T-helper 2 cell treated with Interferon-gamma antibody and Interleukin-4, amounts not matched to agents 100 ng/mL and 5 ng/mL, for 36 hours (primary cell): ENCODE results near the gene MLLT3. TPM values are rescaled to one million over a fixed set of nuclear protein-coding genes. Genes with fewer than 3 reads are reported as not detected.

Experiments used
- intact Hi-C: fragments of 100-400 bp; cut with micrococcal nuclease; formaldehyde crosslinking; loops from one replicate; pipeline ENCODE4 v1.15.1; 2023
- total RNA-seq: library from RNA; stranded (reverse); gene quantifications from 2 replicates; pipeline ENCODE4 v1.2.3, GENCODE V29; 2022

Gene MLLT3
- total RNA-seq, 1 donor from 2014 or later, result 36.5 TPM

DNA sequence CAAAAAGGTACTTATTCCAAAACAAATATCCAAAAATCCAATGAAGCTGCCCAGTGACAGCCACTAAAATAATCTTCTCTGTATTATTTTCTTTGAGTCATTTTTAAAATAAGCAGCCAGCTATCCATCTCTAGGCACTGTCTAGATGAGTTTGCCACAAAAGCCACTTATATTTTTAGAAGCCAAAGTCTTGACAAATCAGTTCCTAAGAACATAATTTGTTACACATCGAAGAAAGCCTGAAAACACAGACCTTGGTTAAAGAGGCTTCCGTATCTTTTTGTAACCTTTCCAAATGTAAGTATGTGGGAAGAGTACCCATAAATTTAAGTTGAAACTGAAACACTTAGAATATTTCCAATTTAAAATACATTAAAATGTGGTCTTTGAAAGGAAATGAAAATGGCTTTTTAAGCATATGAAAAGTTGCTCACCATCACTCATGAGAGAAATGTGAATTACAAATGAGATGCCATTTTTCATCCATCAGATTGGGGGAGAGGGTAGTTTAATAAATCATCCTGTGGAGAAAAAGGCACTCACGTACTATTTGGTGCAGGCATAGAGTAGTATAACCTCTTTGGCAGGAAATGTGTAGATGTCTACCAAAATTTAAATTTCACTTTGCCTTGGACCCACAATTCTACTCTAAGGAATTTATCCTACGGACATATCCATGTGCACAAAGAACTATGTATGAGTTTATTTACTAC, 180.4 kb downstream of the MLLT3 start:
- intact Hi-C loops, result no loop called here

DNA sequence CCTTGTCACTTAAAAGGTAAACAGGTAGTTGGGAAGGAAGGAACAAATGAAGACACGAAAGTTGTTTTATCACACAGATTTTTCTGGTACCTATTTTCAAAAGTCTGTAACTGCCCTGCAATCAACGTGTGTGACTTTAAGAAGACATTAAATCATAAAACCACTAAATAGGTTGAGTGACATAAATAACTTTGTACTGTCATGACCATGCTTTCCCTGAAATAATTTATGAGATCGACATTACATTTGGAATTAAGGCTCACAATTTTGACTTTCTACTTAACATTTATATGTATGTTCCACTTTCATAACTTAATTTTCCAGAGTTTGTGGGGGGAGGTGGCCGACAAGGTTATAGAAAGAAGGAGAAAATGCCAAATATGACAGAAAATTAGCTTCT, 181.1 kb downstream of the MLLT3 start:
- intact Hi-C loops, result no loop called here

DNA sequence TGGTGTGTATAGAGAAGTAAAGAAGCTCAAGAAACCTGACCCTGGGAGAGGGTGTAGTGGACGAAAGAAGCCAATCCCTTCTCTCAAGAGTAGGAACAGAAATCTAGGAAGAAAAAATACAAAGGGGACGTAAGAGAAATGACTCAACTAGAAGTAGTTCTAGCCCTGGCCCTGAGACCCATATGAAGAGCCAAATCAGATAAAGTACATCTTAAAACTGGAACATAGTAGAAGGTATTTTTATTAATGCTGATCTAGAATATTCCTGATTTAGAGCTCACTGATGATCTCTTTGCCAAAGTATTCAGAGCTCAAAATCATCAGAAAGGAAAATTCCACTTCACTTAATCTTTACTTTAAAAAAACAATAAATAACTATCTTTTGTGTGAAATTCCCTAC, 184.8 kb downstream of the MLLT3 start:
- intact Hi-C loops, result no loop called here

DNA sequence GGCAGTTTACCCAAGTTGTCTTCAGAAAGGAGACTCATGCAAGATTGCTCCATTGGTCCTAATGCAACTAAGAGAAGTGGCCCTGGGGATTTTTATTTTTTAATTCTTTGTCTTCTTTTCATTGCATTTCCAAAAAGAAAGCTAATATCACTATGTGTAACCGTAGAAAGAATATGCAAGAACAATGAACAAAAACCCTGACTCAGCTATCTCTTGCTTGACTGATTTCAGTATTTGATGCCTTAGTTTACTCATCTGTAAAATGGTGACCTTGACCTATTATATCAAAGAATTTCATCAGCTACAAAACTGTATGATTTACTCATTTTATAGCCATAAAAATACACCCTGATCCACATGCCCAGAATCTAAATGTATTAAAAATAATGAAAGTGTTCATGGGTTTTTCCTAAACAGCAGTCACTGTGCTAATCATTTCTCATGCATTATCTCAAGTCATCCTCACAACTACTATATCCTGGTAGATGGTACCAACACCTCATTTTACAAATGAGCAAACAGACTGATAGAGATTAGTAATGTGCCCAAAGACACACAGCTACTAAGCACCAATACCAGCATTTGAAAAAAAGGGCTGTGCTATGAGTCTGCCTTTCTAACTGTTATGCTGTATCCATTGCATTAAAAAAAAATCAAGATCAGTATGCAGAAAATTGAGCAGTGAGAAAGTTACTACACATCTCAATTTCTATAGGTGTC, 185.7 kb downstream of the MLLT3 start:
- intact Hi-C loops, result no loop called here

DNA sequence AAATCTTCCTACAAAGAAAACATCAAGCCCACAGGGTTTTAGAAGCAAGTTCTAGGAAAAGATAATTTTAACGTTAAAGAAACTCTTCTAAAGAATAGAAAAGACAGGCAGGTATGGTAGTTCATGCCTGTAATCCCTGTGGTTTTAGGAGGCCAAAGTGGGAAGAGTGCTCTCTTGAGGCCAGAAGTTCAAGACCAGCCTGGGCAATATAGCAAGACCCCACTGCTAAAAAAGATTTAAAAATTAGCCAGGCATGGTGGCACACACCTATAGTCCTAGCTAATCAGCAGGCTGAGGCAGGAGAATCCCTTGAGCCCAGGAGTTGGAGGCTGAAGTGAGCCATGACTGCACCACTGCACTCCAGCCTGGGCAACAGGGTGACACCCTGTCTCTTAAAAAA, 193.3 kb downstream of the MLLT3 start:
- intact Hi-C loops, result loop anchor here (10.0 kb wide), 1 partner anchor 384 kb away; no protein-coding TSS in a partner anchor

DNA sequence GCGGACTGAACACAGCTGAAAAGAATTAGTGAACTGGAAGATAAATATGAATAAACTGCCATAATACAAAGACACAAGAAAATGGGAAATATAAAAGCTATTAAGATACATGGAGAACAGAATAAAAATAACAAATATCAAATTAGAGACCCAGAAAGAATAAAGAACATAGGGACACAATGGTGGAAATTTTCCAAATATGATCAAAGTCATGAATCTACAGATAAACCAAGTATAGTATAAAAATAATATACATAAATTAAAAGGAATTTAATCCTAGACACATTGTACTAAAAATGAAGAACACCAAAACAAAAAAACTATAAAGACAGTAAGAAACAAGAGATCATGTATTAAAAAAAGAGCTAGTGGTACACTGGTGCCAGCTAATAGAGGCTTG, 194.9 kb downstream of the MLLT3 start:
- intact Hi-C loops, result loop anchor here (10.0 kb wide), 1 partner anchor 383 kb away; no protein-coding TSS in a partner anchor

DNA sequence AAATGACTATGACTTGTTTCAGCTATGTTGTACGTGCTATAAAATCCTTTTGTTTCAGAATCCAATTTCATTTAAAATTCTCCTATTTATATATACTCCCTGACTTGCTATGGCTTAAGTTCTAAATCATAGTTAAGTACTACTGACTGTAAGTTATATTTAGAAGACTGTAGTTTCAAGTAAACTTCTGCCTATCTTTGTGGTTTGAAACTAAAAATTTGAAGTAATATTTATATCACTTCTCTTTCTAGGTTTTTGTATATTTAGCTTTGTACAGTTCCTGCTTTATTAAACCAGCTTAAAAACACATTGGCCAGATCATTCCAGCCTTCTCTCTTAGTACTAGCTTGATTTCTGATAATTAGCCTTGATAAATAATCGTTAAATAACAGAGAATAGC, 196.3 kb downstream of the MLLT3 start:
- intact Hi-C loops, result loop anchor here (10.0 kb wide), 1 partner anchor 381 kb away; no protein-coding TSS in a partner anchor

DNA sequence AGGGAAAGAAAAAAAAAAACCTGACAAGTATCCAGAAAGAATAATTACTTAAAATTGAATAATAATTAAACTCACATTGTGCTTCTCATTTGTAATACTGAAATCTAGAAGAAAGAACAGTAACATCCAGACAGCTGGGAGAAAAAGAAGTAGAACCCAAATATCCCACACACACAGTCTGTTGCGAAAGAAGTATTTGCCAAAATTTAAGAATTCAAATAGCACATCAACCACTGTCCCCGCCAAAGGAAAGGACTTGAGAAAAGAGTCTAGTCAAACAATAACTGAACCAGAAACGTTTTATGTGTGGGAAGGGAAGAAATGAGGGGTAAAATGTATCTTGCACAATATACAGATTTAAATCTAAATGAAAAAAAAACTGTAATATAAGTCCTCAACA, 202.8 kb downstream of the MLLT3 start:
- intact Hi-C loops, result no loop called here

DNA sequence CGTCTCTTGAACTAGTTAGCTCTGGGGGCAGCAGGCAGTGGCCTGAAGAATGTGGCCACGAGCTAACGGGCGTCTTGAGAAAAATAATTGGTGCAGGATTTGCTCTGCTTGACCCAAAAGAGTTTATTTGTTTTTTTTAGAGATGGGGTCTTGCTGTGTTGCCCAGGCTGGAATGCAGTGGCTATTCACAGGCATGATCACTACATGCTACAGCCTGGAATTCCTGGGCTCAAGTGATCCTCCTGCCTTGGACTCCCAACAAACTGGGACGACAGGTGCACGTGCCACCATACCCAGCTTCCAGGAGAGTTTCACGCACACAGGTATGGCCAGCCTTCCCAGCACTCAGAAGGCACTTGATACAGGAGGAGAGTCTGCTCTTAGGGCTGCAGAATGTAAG, 203.8 kb downstream of the MLLT3 start:
- intact Hi-C loops, result no loop called here

DNA sequence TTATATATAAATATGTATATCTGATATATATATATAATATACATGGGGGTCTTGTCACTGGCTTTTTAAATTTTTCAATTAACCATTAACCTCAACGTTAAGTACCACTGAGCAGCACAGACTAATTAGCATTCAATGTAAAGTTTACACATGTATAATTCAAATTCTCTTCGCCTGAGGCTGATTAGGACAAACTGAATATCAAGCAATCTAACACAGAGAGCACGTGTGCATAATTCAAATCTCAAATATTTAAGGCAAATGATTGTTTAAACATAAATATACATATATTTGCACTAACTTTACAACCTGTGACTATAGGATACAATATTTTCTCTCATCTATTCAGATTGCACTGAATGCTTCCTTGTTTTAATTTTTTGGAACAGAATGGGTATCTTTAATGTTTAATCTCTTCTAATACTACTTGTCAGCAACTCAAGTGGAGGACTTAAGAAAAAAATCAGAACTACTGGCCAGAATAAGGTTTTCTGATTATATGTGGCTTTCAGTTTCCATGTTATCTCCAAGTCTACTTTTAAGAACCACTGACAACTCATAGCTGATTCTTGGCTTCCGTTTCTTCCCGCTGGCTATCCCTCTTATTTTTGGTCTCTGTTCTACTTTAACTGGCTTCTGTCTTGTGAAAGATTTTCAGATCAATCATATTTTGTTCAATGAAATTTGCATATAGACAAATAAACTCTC, 204.8 kb downstream of the MLLT3 start:
- intact Hi-C loops, result no loop called here

DNA sequence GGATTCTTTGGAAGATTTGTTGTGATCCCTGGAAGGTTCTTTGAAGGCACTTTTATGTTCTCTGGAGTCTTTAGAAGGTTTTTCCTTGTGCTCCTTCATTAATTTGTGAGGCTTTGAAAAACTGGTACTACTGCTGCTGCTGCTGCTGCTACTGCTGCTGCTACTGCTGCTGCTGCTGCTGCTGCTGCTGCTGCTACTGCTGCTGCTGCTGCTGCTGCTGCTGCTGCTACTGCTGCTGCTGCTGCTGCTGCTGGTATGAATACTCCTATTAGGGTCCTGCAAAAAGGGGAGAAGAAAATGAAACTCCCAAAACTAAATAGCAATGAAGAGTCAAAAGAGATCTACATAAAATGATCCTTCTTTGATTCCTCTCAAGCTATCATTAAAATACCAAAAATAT, 208.1 kb downstream of the MLLT3 start:
- intact Hi-C loops, result no loop called here

DNA sequence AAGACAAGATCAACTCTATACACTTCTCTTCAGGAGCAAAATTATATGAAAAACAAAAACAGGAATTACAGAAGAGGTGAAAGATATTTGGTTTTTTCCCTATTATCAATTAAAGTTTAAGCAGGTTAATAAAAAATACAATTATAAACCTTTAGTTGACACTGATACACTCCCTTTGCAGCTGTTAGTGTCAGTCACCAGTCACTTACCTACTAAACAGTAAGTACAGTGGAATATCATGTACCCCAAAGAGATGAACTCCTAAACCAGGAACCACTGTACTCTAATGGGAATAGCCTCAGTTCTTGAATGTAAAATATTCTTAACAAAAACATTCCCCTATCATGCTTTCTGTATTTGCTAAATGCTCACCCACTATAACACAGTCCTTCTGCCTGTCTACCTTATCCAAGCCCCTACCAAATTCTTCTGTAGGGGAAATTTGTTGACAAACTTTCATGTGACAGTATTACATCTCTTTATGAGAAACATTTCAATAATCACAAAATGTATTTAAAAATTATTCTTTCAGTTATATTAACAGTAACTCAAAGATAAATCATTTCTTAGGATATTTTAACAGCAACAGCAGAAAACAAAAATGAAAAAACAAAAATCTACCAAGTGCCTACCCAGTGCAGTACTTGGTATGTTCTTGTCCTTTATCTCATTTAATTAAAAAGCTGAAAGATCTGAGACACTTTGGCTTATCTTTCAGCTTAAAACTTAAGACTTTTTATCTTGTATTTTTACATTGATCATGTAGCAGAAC, 212.8 kb downstream of the MLLT3 start:
- intact Hi-C loops, result loop anchor here (5.0 kb wide), 1 partner anchor 482 kb away; no protein-coding TSS in a partner anchor

DNA sequence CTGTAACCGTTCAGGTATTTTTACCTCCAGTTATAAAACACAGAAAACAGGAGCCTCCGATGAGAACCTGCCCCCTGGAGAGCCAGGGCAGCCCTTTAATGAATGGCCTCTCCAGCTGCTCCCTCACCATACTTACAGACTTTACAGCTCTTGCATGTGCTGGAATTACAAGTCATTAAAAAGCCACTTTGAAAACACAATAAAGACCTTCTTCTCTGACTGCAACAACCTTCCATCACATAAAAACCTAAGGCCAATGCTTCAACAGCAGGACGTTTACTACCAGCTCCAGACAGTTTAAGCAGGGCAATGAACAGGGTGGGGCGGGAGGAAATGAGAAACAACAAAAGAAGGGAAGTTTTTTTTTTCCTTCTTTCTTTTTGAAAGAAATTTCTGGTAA, 213.8 kb downstream of the MLLT3 start:
- intact Hi-C loops, result loop anchor here (5.0 kb wide), 1 partner anchor 481 kb away; no protein-coding TSS in a partner anchor

DNA sequence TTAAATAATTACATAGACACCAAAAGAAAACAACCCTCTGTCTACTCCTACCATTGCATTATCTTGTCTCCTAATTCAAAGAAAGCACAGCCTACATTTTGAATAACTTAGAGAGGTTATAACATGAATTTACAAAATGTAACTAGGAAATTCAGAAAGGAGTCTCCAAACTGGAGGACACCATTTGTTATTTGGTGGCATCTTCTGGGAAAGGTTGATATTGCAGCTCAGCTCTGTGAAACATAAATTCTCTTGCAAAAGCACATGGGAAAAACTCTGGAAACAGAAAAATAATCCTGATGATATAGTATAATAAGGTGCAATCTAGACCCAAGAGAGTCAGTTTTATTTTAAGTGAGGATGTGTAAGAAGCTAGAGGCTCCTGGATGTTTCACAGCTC, 215.3 kb downstream of the MLLT3 start:
- intact Hi-C loops, result loop anchor here (5.0 kb wide), 1 partner anchor 480 kb away; no protein-coding TSS in a partner anchor

DNA sequence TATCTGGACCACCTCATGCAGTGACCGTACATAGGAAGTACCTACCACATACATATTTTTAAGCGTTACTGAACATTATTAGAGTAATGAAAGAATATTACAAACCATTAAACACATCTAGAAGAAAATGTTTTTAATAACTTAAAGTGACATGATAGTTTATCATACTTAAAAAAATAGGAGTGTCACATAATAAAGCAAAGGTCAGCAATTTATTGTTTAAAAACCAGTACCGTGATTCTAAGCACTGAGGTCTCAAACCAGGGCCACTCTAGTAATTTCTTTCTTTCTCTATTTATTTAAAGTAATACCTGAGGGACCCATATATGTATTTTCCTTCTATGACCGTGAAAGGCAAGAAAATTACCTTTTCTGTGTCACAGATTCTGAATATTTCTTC, 216.0 kb downstream of the MLLT3 start:
- intact Hi-C loops, result loop anchor here (5.0 kb wide), 1 partner anchor 479 kb away; no protein-coding TSS in a partner anchor

DNA sequence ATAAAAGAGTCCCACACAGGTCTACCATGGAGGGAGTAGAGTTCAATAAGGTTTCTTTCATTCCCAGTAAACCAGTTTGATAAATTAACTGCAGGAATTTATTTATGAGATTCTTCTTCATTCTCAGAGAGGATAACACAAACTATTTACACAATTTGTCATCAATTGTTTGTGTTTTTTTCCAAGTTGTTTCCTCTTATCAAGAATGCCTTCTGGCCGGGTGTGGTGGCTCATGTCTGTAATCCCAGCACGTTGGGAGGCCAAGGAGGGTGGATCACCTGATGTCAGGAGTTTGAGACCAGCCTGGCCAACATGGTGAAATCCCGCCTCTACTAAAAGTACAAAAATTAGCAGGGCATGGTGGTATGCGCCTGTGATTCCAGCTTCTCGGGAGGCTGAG, 216.7 kb downstream of the MLLT3 start:
- intact Hi-C loops, result loop anchor here (5.0 kb wide), 1 partner anchor 478 kb away; no protein-coding TSS in a partner anchor

DNA sequence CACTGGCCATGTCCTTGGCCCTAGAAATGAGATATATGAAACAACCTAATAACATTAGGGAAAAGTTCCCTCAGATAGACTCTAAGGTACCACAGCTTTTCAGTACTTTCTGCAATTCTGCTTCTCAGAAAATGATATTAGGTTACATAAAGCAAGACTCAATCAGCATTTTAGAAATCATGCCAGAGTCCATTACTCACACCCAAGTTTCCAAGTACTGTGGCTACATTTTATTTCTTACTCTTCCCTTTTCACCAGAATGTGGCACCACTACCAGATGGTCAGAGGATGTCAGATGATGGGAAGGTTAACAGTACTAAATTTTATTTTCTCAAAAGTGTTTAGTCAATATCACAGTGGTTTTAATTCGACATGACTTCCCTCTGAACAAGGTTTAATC, 217.2 kb downstream of the MLLT3 start:
- intact Hi-C loops, result loop anchor here (5.0 kb wide), 1 partner anchor 478 kb away; no protein-coding TSS in a partner anchor

DNA sequence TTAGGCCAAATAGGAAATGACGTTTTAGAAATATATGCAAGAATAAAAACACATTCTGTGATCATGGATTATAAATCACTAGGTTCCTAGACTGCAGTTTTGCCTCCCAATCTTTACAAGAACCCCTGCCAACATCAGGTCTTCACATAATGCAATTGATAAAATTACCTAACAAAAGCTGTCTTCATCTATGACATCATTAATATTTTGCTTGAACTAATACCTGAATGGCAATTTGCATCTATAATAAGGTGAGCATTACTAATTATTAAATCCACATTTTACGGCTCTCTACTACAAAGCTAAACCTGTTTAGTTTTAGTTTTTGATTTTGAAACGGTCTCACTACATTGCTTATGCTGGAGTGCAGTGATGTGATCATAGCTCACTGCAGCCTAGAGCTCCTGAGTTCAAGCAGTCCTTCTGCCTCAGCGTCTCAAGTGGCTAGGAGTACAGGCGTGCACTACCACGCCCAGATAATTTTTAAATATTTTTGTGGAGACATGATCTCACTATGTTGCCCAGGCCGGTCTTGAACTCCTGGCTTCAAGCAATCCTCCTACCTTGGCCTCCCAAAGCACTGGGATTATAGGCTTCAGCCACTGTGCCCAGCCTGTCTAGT, 218.0 kb downstream of the MLLT3 start:
- intact Hi-C loops, result no loop called here

DNA sequence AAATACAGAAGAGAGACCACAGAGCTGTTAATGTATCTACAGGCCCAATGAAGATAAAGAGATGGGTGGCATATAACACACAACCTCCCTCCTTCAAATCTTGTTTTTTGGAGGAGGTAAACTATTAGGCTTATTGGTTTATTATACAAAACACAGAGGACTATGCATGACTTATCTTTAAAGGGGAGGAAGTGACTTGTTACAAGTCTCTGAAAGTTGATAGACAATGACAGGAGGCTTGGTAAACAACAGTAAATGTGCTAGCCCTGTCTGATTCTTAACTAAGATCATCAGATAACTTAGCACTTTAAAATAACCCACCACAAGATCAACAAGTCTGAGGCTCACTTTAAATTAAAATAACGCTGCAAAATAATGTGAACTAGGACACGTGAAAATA, 219.0 kb downstream of the MLLT3 start:
- intact Hi-C loops, result no loop called here

DNA sequence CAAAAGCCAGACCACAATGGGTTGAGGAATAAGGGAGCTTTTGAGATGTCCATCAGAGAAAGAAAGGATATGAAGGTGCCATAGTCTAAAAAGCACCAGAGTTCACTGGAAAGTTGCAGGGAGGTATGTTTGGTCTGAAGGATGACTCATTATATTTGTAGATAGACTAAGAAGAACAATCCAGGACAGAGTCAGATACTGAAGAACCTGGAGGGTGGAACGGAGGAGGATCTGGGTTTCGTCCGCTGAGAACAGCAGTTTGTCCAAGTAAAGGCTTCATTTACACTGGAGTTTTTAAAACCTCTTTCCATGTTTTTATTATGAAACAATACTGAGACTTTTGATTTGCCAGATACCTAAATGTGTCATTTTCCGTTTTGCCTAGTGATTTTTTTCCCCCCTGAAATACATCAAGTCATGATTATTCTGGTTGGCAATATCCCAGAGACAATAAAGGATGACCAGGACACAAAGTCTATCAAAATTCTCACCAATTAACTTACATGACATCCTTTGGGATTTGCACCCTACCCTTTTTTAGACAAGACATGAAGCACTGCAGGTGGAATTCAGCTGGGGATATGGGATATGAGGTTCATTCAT, 219.9 kb downstream of the MLLT3 start:
- intact Hi-C loops, result no loop called here
